Ovary (tissue), 9 donors: ENCODE measurements around the gene DYNC1H1. TPM values are rescaled to one million over a fixed set of nuclear protein-coding genes. Genes with fewer than 3 reads are reported as not detected.
"Not testable (repeated sequence)": the region's sequence is repeated elsewhere in the genome, so short reads cannot be mapped to it uniquely, and the experiment has no call there.

Experiments
- DNase-seq, 5 donors: peaks; one replicate each; pipeline ENCODE4 v3.0.0-alpha.2; 2019 to 2020
- H3K27ac ChIP-seq, 2 donors: fragments of 200-600 bp; one replicate each; pipeline versions ENCODE4 v1.5.1 to v1.8.0; 2019 to 2022
- H3K27me3 ChIP-seq: fragments of 200-600 bp; one replicate; pipeline ENCODE4 v1.8.0; 2022
- H3K36me3 ChIP-seq: fragments of 200-600 bp; sonication (generic); one replicate; pipeline ENCODE4 v1.5.1; 2019
- H3K4me1 ChIP-seq: one replicate; pipeline ENCODE4 v1.8.1; 2013; ENCODE audit warnings: mild to moderate bottlenecking, moderate library complexity; ENCODE audit not compliant: insufficient read depth
- H3K4me3 ChIP-seq: fragments of 200-600 bp; sonication (generic); one replicate; pipeline ENCODE4 v1.5.1; 2017
- H3K9me3 ChIP-seq, 2 donors: fragments of 200-600 bp in 1 of 2; sonication (generic) in 1 of 2; one replicate each; pipeline versions ENCODE4 v1.5.1 to v1.8.1; 2013 to 2019; ENCODE audit warnings: mild to moderate bottlenecking in 1 of 2, moderate library complexity in 1 of 2
- CTCF ChIP-seq, 3 donors: fragments of 450-650 bp in 2 of 3; fragments of 200-600 bp in 1 of 3; IDR thresholded peaks; one replicate each; pipeline versions ENCODE4 v1.5.1 to v1.8.0; 2016 to 2022; ENCODE audit warnings: antibody characterized with exemption in 3 of 3, mild to moderate bottlenecking in 1 of 3
- EP300 ChIP-seq: sonication (generic); formaldehyde crosslinking; IDR thresholded peaks from one replicate; pipeline ENCODE4 v1.6.1; 2017; ENCODE audit warnings: antibody characterized with exemption
- POLR2A ChIP-seq: fragments of 450-650 bp; IDR thresholded peaks from one replicate; pipeline ENCODE4 v1.6.1; 2017; ENCODE audit warnings: antibody characterized with exemption, mild to moderate bottlenecking, moderate library complexity
- WGBS, 3 donors: extraction: QIAGEN DNeasy Blood & Tissue Kit in 1 of 3; methylation state at CpG; one replicate each; pipeline versions ENCODE4 v1.1.5 to v1.1.7; 2013 to 2017; 5-methylcytosine and 5-hydroxymethylcytosine counted together
- intact Hi-C, 4 donors: fragments of 100-400 bp; cut with DNase I; formaldehyde crosslinking; loops; one replicate each; pipeline versions ENCODE4 v1.11.0 to v1.15.1; 2022 to 2023
- polyA plus RNA-seq, 2 donors: library from polyadenylated mRNA; stranded (reverse); fragments of 200-250 nt in 1 of 2; fragments of 350-450 nt in 1 of 2; fragmentation: Illumina TruSeq in 1 of 2; extraction: RNeasy Lipid Tissue Mini Kit (QIAGEN cat#74804) in 1 of 2; gene quantifications; one replicate each; pipeline ENCODE4 v1.2.3, GENCODE V29; 2013 to 2014
- total RNA-seq, 7 donors: library from RNA; depleted of rRNA in 2 of 7; stranded (reverse); fragments of >200 nt in 2 of 7; fragmentation: NEBNext Ultra II Directional in 3 of 7; extraction: Animal tissue kit (Norgen Biotek cat#: 25700) in 3 of 7; gene quantifications; one replicate each; pipeline versions ENCODE4 v1.1.0 to v1.2.4, GENCODE V29; 2016 to 2023
- donor health status: DM: no; HTN: no; CAD: no; lungs with moderate emphysema.
- donor health status: DM: no; HTN: no; CAD: no.
- donor health status: Bipolar disorder and iron deficiency.
- donor health status: DM: yes; HTN: yes; CAD: no.
- donor health status: DM: no; HTN: no; CAD: no.
- donor health status: DM: yes; HTN: yes; CAD: no.

Gene DYNC1H1
- total and polyA plus RNA-seq, 9 donors: 130 to 373 (median 246) TPM

GRCh38 chr14:102077382-102077709 is 113.0 kb downstream of the DYNC1H1 start:
- H3K36me3 ChIP-seq: no peaks in the 10 kb centered on the region
- WGBS, 3 donors: 78 to 84% (median 81%) methylated on average over 5 of the region's 5 CpGs
- TF ChIP-seq CTCF (IDR thresholded peaks at IDR 0.05) (no peak), EP300 (no peak), POLR2A (no peak)
- intact Hi-C loops: no loop called here
- H3K27ac ChIP-seq: no peak overlapping the region
- H3K4me1 ChIP-seq: no peaks in the 10 kb centered on the region
- H3K9me3 ChIP-seq: no peaks in the 10 kb centered on the region
- no peaks in the 10 kb centered on the region for H3K27me3 ChIP-seq
- H3K4me3 ChIP-seq: no peak overlapping the region
- no peak for DNase-seq

GRCh38 chr14:102078361-102078791 is 114.0 kb downstream of the DYNC1H1 start:
- DNase-seq, H3K4me3 ChIP-seq, H3K9me3 ChIP-seq, H3K27ac ChIP-seq, H3K27me3 ChIP-seq, H3K36me3 ChIP-seq, intact Hi-C loops, H3K4me1 ChIP-seq: not testable (repeated sequence)
- 91 to 93% (median 92%) methylated on average over 11 of the region's 11 CpGs for WGBS, 3 donors

- Histone ChIP-seq H3K4me1 (peaks cover 2% of the 10 kb centered on the region), H3K4me3 (no peak overlapping the region), H3K27me3 (no peaks in the 10 kb centered on the region), H3K36me3 (no peaks in the 10 kb centered on the region), H3K9me3 (no peaks in the 10 kb centered on the region), H3K27ac (no peak overlapping the region)
- intact Hi-C loops: no loop called here
- no peak for TF ChIP-seq POLR2A
- TF ChIP-seq CTCF (IDR thresholded peaks at IDR 0.05): no peak
- no peak for TF ChIP-seq EP300
- no peak for DNase-seq
- 88 to 90% (median 90%) methylated on average over 10 of the region's 10 CpGs for WGBS, 3 donors
These were observed 114.7 kb downstream of the DYNC1H1 start for GRCh38 chr14:102078831-102079699.

- Histone ChIP-seq H3K4me3 (no peak overlapping the region), H3K36me3 (no peaks in the 10 kb centered on the region), H3K27me3 (no peaks in the 10 kb centered on the region), H3K4me1 (peaks cover 2% of the 10 kb centered on the region), H3K27ac (no peak overlapping the region), H3K9me3 (no peaks in the 10 kb centered on the region)
- no peak for DNase-seq
- no peak for TF ChIP-seq POLR2A
- TF ChIP-seq CTCF (IDR thresholded peaks at IDR 0.05): no peak
- no peak for TF ChIP-seq EP300
- intact Hi-C loops: no loop called here
These were observed 115.3 kb downstream of the DYNC1H1 start for GRCh38 chr14:102079700-102079979.

- TF ChIP-seq POLR2A (no peak), EP300 (no peak), CTCF (IDR thresholded peaks at IDR 0.05) (no peak)
- 78 to 79% (median 78%) methylated on average over 14 of the region's 14 CpGs for WGBS, 3 donors
- no peak overlapping the region for H3K27ac ChIP-seq
- H3K36me3 ChIP-seq: no peaks in the 10 kb centered on the region
- H3K4me1 ChIP-seq: peaks cover 4% of the 10 kb centered on the region
- H3K4me3 ChIP-seq: no peak overlapping the region
- DNase-seq: no peak
- H3K27me3 ChIP-seq: no peaks in the 10 kb centered on the region
- H3K9me3 ChIP-seq: no peaks in the 10 kb centered on the region
- intact Hi-C loops: loop anchor here in 1 of 4 donors (10.0 kb wide), 1 partner anchor 116 kb away; the partner anchor contains the start of gene DYNC1H1
These were observed 116.1 kb downstream of the DYNC1H1 start for GRCh38 chr14:102080183-102081080.
